ENCODE measurements around the gene SUPT3H. TPM values are rescaled to one million over a fixed set of nuclear protein-coding genes. Genes with fewer than 3 reads are reported as not detected.

SUPT3H gene
- polyA plus RNA-seq, 1 donor, result 12.0 TPM

- WGBS (ENCODE audit: insufficient coverage, low lambda C conversion rate), result 100% methylated on average over 1 of the region's 9 CpGs
- Histone ChIP-seq H3K9me3 (ENCODE audit: control insufficient read depth, low read depth, low read length) (no peaks in the 10 kb centered on the region), H3K4me3 (ENCODE audit: low read length) (no peak overlapping the region), H3K36me3 (ENCODE audit: control insufficient read depth, insufficient read depth, low read length) (no peaks in the 10 kb centered on the region), H3K4me1 (ENCODE audit: control insufficient read depth, insufficient read depth, low read length) (peaks cover 4% of the 10 kb centered on the region), H3K27ac (ENCODE audit: low read length) (no peak overlapping the region), H3K27me3 (ENCODE audit: control insufficient read depth, insufficient read depth, low read length) (no peaks in the 10 kb centered on the region)
- DNase-seq, result peak in 1 of 2 donors; percentile 32
Measured at GRCh38 chr6:45256697-45257695, 120.7 kb downstream of the SUPT3H start.

- no peak overlapping the region for H3K4me3 ChIP-seq (ENCODE audit: low read length)
- DNase-seq, result no peak
- no peaks in the 10 kb centered on the region for H3K9me3 ChIP-seq (ENCODE audit: control insufficient read depth, low read depth, low read length)
- WGBS (ENCODE audit: insufficient coverage, low lambda C conversion rate), result 100% methylated on average over 1 of the region's 4 CpGs
- no peak overlapping the region for H3K27ac ChIP-seq (ENCODE audit: low read length)
- H3K27me3 ChIP-seq (ENCODE audit: control insufficient read depth, insufficient read depth, low read length), result no peaks in the 10 kb centered on the region
- H3K36me3 ChIP-seq (ENCODE audit: control insufficient read depth, insufficient read depth, low read length), result no peaks in the 10 kb centered on the region
- H3K4me1 ChIP-seq (ENCODE audit: control insufficient read depth, insufficient read depth, low read length), result peaks cover 4% of the 10 kb centered on the region
Measured at GRCh38 chr6:45255434-45255833, 122.3 kb downstream of the SUPT3H start.

DNA sequence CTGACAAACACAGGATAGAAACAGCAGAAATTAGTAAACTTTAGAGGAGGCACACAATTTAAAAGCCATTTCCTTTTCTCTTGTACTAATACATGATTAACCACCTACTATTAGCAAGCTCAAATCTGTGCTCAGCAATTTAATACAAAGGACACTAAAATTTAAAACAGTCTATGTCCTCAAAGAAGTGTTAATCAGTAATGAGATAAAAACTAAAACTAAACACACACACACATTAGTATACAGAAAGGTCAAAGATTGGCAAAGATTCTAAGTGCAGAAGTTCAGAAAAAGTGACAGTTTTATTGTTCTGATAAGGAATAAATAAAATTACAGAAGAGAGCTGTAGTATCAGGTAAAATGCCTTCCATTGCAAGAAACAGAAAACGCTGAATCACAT lies 123.5 kb downstream of the SUPT3H start:
- Histone ChIP-seq H3K4me3 (ENCODE audit: low read length) (no peak overlapping the region), H3K27ac (ENCODE audit: low read length) (no peak overlapping the region), H3K4me1 (ENCODE audit: control insufficient read depth, insufficient read depth, low read length) (peaks cover 4% of the 10 kb centered on the region), H3K9me3 (ENCODE audit: control insufficient read depth, low read depth, low read length) (no peaks in the 10 kb centered on the region), H3K27me3 (ENCODE audit: control insufficient read depth, insufficient read depth, low read length) (no peaks in the 10 kb centered on the region), H3K36me3 (ENCODE audit: control insufficient read depth, insufficient read depth, low read length) (no peaks in the 10 kb centered on the region)
- 17% methylated on average over 1 of the region's 1 CpG for WGBS (ENCODE audit: insufficient coverage, low lambda C conversion rate)
- DNase-seq, result peak; percentile 3 to 67

DNA sequence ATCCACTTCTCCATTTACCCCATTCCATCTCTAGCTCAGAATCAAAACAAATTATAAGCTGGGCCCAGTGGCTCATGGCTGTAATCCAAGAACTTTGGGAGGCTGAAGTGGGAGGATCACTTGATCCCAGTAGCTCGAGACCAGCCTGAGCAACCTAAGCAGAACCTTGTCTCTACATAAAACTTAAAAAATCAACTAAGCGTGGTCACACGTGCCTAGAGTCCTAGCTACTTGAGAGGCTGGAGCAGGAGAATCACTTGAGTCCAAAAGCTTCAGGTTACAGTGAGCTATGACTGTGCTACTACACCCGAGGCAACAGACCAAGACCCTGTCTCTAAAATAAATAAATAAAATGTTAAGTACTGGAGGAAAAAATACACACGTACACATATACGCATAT lies 124.3 kb downstream of the SUPT3H start:
- H3K36me3 ChIP-seq (ENCODE audit: control insufficient read depth, insufficient read depth, low read length), result no peaks in the 10 kb centered on the region
- H3K27me3 ChIP-seq (ENCODE audit: control insufficient read depth, insufficient read depth, low read length), result no peaks in the 10 kb centered on the region
- no peak overlapping the region for H3K27ac ChIP-seq (ENCODE audit: low read length)
- no peak for DNase-seq
- H3K4me3 ChIP-seq (ENCODE audit: low read length), result no peak overlapping the region
- H3K4me1 ChIP-seq (ENCODE audit: control insufficient read depth, insufficient read depth, low read length), result peaks cover 4% of the 10 kb centered on the region
- WGBS (ENCODE audit: insufficient coverage, low lambda C conversion rate), result no CpG with 5 or more reads among the region's 6 CpGs
- H3K9me3 ChIP-seq (ENCODE audit: control insufficient read depth, low read depth, low read length), result no peaks in the 10 kb centered on the region

GRCh38 chr6:45231660-45232059 lies 146.1 kb downstream of the SUPT3H start:
- peaks cover 26% of the 10 kb centered on the region for H3K9me3 ChIP-seq (ENCODE audit: control insufficient read depth, low read depth, low read length)
- no peak overlapping the region for H3K27ac ChIP-seq (ENCODE audit: low read length)
- H3K27me3 ChIP-seq (ENCODE audit: control insufficient read depth, insufficient read depth, low read length), result no peaks in the 10 kb centered on the region
- 100% methylated on average over 2 of the region's 2 CpGs for WGBS (ENCODE audit: insufficient coverage, low lambda C conversion rate)
- no peak overlapping the region for H3K4me3 ChIP-seq (ENCODE audit: low read length)
- no peaks in the 10 kb centered on the region for H3K4me1 ChIP-seq (ENCODE audit: control insufficient read depth, insufficient read depth, low read length)
- H3K36me3 ChIP-seq (ENCODE audit: control insufficient read depth, insufficient read depth, low read length), result peaks cover 5% of the 10 kb centered on the region
- no peak for DNase-seq

- Histone ChIP-seq H3K36me3 (ENCODE audit: control insufficient read depth, insufficient read depth, low read length) (peaks cover 5% of the 10 kb centered on the region), H3K9me3 (ENCODE audit: control insufficient read depth, low read depth, low read length) (peaks cover 26% of the 10 kb centered on the region), H3K27ac (ENCODE audit: low read length) (no peak overlapping the region), H3K27me3 (ENCODE audit: control insufficient read depth, insufficient read depth, low read length) (no peaks in the 10 kb centered on the region), H3K4me1 (ENCODE audit: control insufficient read depth, insufficient read depth, low read length) (no peaks in the 10 kb centered on the region), H3K4me3 (ENCODE audit: low read length) (no peak overlapping the region)
- no peak for DNase-seq
- WGBS (ENCODE audit: insufficient coverage, low lambda C conversion rate), result no CpG with 5 or more reads among the region's 1 CpG
Measured at GRCh38 chr6:45229416-45229815, 148.3 kb downstream of the SUPT3H start.

DNA sequence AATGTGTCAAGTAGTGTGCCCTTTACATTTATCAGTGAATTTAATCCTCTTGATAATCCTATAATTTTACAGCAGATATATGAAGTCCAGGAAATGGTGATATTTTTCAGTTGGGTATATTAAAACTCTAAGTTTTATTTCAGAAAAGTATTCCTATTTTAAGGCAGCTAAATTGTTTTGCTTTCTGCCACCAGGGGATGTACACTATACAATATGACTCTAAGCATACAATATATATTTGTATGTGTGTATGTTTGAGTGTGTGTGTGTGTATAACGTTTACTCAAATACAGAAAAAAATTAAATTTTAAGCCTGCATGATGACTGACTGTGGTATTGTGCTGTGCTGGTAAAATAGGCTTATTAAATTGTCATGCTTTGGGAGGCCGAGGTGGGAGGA lies 151.7 kb downstream of the SUPT3H start:
- Histone ChIP-seq H3K36me3 (ENCODE audit: control insufficient read depth, insufficient read depth, low read length) (no peaks in the 10 kb centered on the region), H3K4me3 (ENCODE audit: low read length) (no peak overlapping the region), H3K27ac (ENCODE audit: low read length) (no peak overlapping the region), H3K27me3 (ENCODE audit: control insufficient read depth, insufficient read depth, low read length) (no peaks in the 10 kb centered on the region), H3K4me1 (ENCODE audit: control insufficient read depth, insufficient read depth, low read length) (no peaks in the 10 kb centered on the region), H3K9me3 (ENCODE audit: control insufficient read depth, low read depth, low read length) (peaks cover 5% of the 10 kb centered on the region)
- WGBS (ENCODE audit: insufficient coverage, low lambda C conversion rate), result no CpG with 5 or more reads among the region's 2 CpGs
- DNase-seq, result no peak

- Histone ChIP-seq H3K4me1 (ENCODE audit: control insufficient read depth, insufficient read depth, low read length) (no peaks in the 10 kb centered on the region), H3K9me3 (ENCODE audit: control insufficient read depth, low read depth, low read length) (no peaks in the 10 kb centered on the region), H3K36me3 (ENCODE audit: control insufficient read depth, insufficient read depth, low read length) (no peaks in the 10 kb centered on the region), H3K4me3 (ENCODE audit: low read length) (no peak overlapping the region), H3K27me3 (ENCODE audit: control insufficient read depth, insufficient read depth, low read length) (no peaks in the 10 kb centered on the region), H3K27ac (ENCODE audit: low read length) (no peak overlapping the region)
- no peak for DNase-seq
- WGBS (ENCODE audit: insufficient coverage, low lambda C conversion rate), result no CpG with 5 or more reads among the region's 1 CpG
Measured at GRCh38 chr6:45222380-45222779, 155.4 kb downstream of the SUPT3H start.

GRCh38 chr6:45215759-45216158 lies 162.0 kb downstream of the SUPT3H start:
- Histone ChIP-seq H3K9me3 (ENCODE audit: control insufficient read depth, low read depth, low read length) (peaks cover 14% of the 10 kb centered on the region), H3K27ac (ENCODE audit: low read length) (no peak overlapping the region), H3K27me3 (ENCODE audit: control insufficient read depth, insufficient read depth, low read length) (no peaks in the 10 kb centered on the region), H3K36me3 (ENCODE audit: control insufficient read depth, insufficient read depth, low read length) (no peaks in the 10 kb centered on the region), H3K4me3 (ENCODE audit: low read length) (no peak overlapping the region), H3K4me1 (ENCODE audit: control insufficient read depth, insufficient read depth, low read length) (no peaks in the 10 kb centered on the region)
- 100% methylated on average over 1 of the region's 1 CpG for WGBS (ENCODE audit: insufficient coverage, low lambda C conversion rate)
- no peak for DNase-seq

DNA sequence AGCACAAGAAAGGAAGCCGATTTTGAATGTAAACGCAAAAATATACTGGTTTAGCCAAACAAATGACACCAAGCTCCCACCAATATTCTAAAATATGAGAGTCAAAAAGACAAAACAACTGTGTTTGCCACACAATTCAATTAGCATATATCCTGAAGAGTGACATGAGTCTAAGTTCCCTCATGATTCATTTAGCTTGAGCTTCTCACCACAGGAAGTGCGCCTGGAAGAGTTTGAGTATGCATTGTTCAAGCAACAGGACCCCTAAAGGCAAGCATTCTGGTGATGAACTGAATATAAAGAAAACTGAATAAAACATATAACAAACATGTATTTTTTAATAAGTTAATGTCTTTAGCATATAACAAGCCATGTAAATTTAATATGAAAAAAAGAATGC lies 164.8 kb downstream of the SUPT3H start:
- no peaks in the 10 kb centered on the region for H3K36me3 ChIP-seq (ENCODE audit: control insufficient read depth, insufficient read depth, low read length)
- no peak overlapping the region for H3K4me3 ChIP-seq (ENCODE audit: low read length)
- peaks cover 26% of the 10 kb centered on the region for H3K9me3 ChIP-seq (ENCODE audit: control insufficient read depth, low read depth, low read length)
- H3K27me3 ChIP-seq (ENCODE audit: control insufficient read depth, insufficient read depth, low read length), result no peaks in the 10 kb centered on the region
- H3K4me1 ChIP-seq (ENCODE audit: control insufficient read depth, insufficient read depth, low read length), result no peaks in the 10 kb centered on the region
- no CpG with 5 or more reads among the region's 3 CpGs for WGBS (ENCODE audit: insufficient coverage, low lambda C conversion rate)
- no peak overlapping the region for H3K27ac ChIP-seq (ENCODE audit: low read length)
- no peak for DNase-seq

DNA sequence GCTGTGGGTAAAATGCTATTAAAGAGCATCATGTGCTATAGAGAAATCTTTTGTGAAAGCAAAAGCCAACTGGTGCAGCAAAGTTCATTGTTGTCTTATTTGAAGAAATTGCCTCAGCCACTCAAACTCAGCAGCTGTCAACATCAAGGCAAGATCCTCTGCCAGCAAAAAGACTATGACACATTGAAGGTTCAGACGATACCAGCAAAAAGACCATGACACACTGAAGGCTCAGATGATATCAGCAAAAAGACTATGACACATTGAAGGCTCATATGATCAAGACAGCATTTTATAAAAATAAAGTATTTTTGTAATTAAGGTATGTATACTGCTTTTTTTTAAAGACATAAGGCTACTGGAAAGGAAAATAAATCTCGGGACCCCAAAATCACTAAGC lies 168.0 kb downstream of the SUPT3H start:
- Histone ChIP-seq H3K27me3 (ENCODE audit: control insufficient read depth, insufficient read depth, low read length) (no peaks in the 10 kb centered on the region), H3K4me1 (ENCODE audit: control insufficient read depth, insufficient read depth, low read length) (no peaks in the 10 kb centered on the region), H3K9me3 (ENCODE audit: control insufficient read depth, low read depth, low read length) (peaks cover 16% of the 10 kb centered on the region)

More for the DNA sequence above, 168.0 kb downstream of the SUPT3H start:
- 100% methylated on average over 2 of the region's 2 CpGs for WGBS (ENCODE audit: insufficient coverage, low lambda C conversion rate)
- no peaks in the 10 kb centered on the region for H3K36me3 ChIP-seq (ENCODE audit: control insufficient read depth, insufficient read depth, low read length)
- no peak overlapping the region for H3K4me3 ChIP-seq (ENCODE audit: low read length)
- no peak for DNase-seq
- H3K27ac ChIP-seq (ENCODE audit: low read length), result no peak overlapping the region

All from large intestine (tissue), 3 donors.